Keratinocyte (primary cell): Measurements from ENCODE around the gene FGFBP2.

Experiments
- EZH2 ChIP-seq: IDR thresholded peaks from one replicate; pipeline ENCODE4 v1.6.1; 2012; ENCODE audit warnings: inconsistent platforms, mild to moderate bottlenecking, low read length, moderate library complexity
- TF ChIP-seq, protein P1 (sequence below), 3 experiments: IDR thresholded peaks in 1 of 3; conservative IDR thresholded peaks in 1 of 3; optimal IDR thresholded peaks in 1 of 3; 2 replicates in 2 of 3; 3 replicates in 1 of 3; pipeline versions ENCODE3 to v1.5.1; 2011; ENCODE audit warnings: low read length in 3 of 3, mild to moderate bottlenecking in 3 of 3, moderate library complexity in 2 of 3, control low read depth in 1 of 3, inconsistent platforms in 1 of 3; ENCODE audit not compliant: insufficient read depth in 2 of 3; ENCODE audit errors: extremely low read depth in 1 of 3

DNA sequence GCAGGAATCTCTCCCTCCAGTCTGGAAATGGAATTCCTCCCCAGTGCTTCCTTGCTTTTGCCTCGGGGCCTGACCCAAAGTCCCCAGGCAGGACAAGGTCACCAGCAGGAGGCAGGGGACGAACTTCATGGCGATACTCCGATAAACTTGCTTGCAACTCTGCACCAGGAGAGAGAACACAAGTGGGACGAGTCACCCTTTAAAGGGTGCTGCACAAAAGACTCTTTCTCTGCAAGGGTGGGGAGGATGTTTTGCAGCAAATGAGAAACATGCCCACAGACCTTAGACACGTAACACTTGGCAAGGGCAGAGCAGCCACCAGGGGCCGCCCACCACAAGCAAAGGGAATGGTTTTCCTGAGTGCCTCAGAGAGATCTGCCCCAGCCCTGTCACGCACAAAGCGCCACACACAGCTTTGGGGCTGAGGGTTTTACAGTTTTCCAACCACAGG lies at the start of gene FGFBP2:
- TF ChIP-seq, protein P1, sequence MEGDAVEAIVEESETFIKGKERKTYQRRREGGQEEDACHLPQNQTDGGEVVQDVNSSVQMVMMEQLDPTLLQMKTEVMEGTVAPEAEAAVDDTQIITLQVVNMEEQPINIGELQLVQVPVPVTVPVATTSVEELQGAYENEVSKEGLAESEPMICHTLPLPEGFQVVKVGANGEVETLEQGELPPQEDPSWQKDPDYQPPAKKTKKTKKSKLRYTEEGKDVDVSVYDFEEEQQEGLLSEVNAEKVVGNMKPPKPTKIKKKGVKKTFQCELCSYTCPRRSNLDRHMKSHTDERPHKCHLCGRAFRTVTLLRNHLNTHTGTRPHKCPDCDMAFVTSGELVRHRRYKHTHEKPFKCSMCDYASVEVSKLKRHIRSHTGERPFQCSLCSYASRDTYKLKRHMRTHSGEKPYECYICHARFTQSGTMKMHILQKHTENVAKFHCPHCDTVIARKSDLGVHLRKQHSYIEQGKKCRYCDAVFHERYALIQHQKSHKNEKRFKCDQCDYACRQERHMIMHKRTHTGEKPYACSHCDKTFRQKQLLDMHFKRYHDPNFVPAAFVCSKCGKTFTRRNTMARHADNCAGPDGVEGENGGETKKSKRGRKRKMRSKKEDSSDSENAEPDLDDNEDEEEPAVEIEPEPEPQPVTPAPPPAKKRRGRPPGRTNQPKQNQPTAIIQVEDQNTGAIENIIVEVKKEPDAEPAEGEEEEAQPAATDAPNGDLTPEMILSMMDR (optimal IDR thresholded peaks at IDR 0.05 in 1 of 3, IDR thresholded peaks at IDR 0.05 in 1 of 3, conservative IDR thresholded peaks at IDR 0.05 in 1 of 3; ENCODE audit: extremely low read depth in 1 of 3, insufficient read depth in 2 of 3, low read length in 3 of 3) = peak; percentile 43 to 74 (median 55)
- TF ChIP-seq EZH2 = no peak
